ENCODE results near the gene ADAM33. TPM values are rescaled to one million over a fixed set of nuclear protein-coding genes. Genes with fewer than 3 reads are reported as not detected.

The ADAM33 gene
- total and polyA plus RNA-seq, 2 of the 8 experiments (the other 6 are each of a cell fraction or from before 2014, with no cell fraction given), result 4.2 to 6.0 TPM

- POLR2A ChIA-PET (ENCODE audit: partially characterized antibody), result no interaction called here
- 76% methylated on average over 8 of the region's 8 CpGs; no CpG with 5 or more reads in 1 of the 2 experiments for WGBS, 2 experiments (ENCODE audit: extremely low coverage in 1 of 2, insufficient coverage in 1 of 2, insufficient read length in 1 of 2, insufficient replicate concordance in 2 of 2, low coverage in 1 of 2, low lambda C conversion rate in 2 of 2, missing lambda C conversion rate in 1 of 2)
Observed at GRCh38 chr20:3621111-3621510, 60.7 kb downstream of the ADAM33 start.

More at GRCh38 chr20:3621111-3621510, 60.7 kb downstream of the ADAM33 start:
- Histone ChIP-seq H3K4me2 (ENCODE audit: insufficient read depth in 1 of 2, low read depth in 2 of 2, low read length in 2 of 2) (no peak overlapping the region), H2AK5ac (ENCODE audit: low read depth, low read length) (no peak overlapping the region), H3K14ac (ENCODE audit: insufficient read length) (no peak overlapping the region), H3K36me3 (ENCODE audit: control insufficient read depth in 2 of 4, insufficient read depth in 4 of 4, low read length in 3 of 4) (no peaks in the 10 kb centered on the region), H2BK5ac (ENCODE audit: low read depth, low read length) (no peak overlapping the region), H3K4ac (replicated peaks; ENCODE audit: insufficient read length, low read depth, low read length) (no peak overlapping the region), H3K18ac (ENCODE audit: extremely low read depth, low read length) (no peak overlapping the region), H2BK15ac (ENCODE audit: low read length) (no peak overlapping the region), H3K9ac (replicated peaks in 1 of 4; ENCODE audit: extremely low read depth in 1 of 4, low read depth in 3 of 4, low read length in 3 of 4) (no peak overlapping the region), H3K27ac (ENCODE audit: low read depth, low read length) (no peak overlapping the region), H3K27me3 (replicated peaks in 1 of 4; ENCODE audit: control insufficient read depth in 3 of 4, extremely low read depth in 1 of 4, insufficient read depth in 3 of 4, low read length in 3 of 4) (no peaks in the 10 kb centered on the region), H3K9me3 (ENCODE audit: insufficient read depth in 2 of 2, low read depth in 1 of 2, low read length in 1 of 2) (no peaks in the 10 kb centered on the region), H3K56ac (replicated peaks; ENCODE audit: insufficient read length, low read depth, low read length) (no peak overlapping the region), H2BK120ac (replicated peaks; ENCODE audit: low read depth, low read length) (no peak overlapping the region), H4K91ac (replicated peaks; ENCODE audit: insufficient read length, low read length) (no peak overlapping the region), H4K8ac (ENCODE audit: extremely low read depth, insufficient read depth, low read length) (no peak overlapping the region; the same call in 1 of the 2 replicates), H3K23me2 (ENCODE audit: low read depth, low read length) (no peaks in the 10 kb centered on the region), H4K20me1 (replicated peaks in 1 of 2; ENCODE audit: control insufficient read depth in 1 of 2, insufficient read depth in 2 of 2, low read length in 2 of 2) (no peaks in the 10 kb centered on the region), H3K79me1 (ENCODE audit: low read depth, low read length) (no peaks in the 10 kb centered on the region), H3K79me2 (ENCODE audit: control insufficient read depth in 1 of 2, insufficient read depth in 2 of 2, low read length in 2 of 2) (no peaks in the 10 kb centered on the region), H2BK12ac (ENCODE audit: low read depth, low read length) (no peak overlapping the region), H3K23ac (ENCODE audit: insufficient read length) (no peak overlapping the region), H2BK20ac (ENCODE audit: low read length) (no peak overlapping the region), H2AFZ (ENCODE audit: low read length) (no peak overlapping the region), H4K5ac (ENCODE audit: insufficient read length, low read depth, low read length) (no peak overlapping the region), H3K4me1 (replicated peaks in 1 of 4; ENCODE audit: control insufficient read depth in 3 of 4, insufficient read depth in 4 of 4, low read length in 3 of 4) (no peaks in the 10 kb centered on the region), H3K4me3 (ENCODE audit: extremely low read depth in 1 of 4, insufficient read depth in 2 of 4, low read depth in 3 of 4, low read length in 4 of 4) (no peak overlapping the region)
- no peak for FAIRE-seq
- DNase-seq (ENCODE audit: low read depth in 1 of 2, low spot score in 2 of 2), result no peak
- CTCF ChIA-PET (ENCODE audit: partially characterized antibody), result interaction anchor here (0.6 to 2.8 kb wide), 11 partner anchors 8 to 259 kb away, joined by 3 to 11 read pairs (median 4); no protein-coding TSS in a partner anchor
- TF ChIP-seq CTCF (IDR thresholded peaks at IDR 0.05; ENCODE audit: control extremely low read depth in 1 of 3, insufficient read depth in 1 of 3, low read depth in 1 of 3, low read length in 3 of 3) (peak; percentile 32 to 49 (median 47); a peak in 3 of 4 replicates), RAD21 (IDR thresholded peaks at IDR 0.05 in 1 of 2, conservative IDR thresholded peaks at IDR 0.05 in 1 of 2; ENCODE audit: low read depth in 2 of 2, low read length in 2 of 2) (peak; percentile 52 to 55), BCL11A (IDR thresholded peaks at IDR 0.05; ENCODE audit: low read depth in 2 of 2, low read length in 2 of 2) (no peak)

Data from H1 (cell line).